ENCODE measurements around the gene BMX. TPM values are rescaled to one million over a fixed set of nuclear protein-coding genes. Genes with fewer than 3 reads are reported as not detected.

BMX gene
- total and polyA plus RNA-seq, 10 of the 15 experiments (the other 5 are each of a cell fraction or from before 2014, with no cell fraction given), result not detected

DNA sequence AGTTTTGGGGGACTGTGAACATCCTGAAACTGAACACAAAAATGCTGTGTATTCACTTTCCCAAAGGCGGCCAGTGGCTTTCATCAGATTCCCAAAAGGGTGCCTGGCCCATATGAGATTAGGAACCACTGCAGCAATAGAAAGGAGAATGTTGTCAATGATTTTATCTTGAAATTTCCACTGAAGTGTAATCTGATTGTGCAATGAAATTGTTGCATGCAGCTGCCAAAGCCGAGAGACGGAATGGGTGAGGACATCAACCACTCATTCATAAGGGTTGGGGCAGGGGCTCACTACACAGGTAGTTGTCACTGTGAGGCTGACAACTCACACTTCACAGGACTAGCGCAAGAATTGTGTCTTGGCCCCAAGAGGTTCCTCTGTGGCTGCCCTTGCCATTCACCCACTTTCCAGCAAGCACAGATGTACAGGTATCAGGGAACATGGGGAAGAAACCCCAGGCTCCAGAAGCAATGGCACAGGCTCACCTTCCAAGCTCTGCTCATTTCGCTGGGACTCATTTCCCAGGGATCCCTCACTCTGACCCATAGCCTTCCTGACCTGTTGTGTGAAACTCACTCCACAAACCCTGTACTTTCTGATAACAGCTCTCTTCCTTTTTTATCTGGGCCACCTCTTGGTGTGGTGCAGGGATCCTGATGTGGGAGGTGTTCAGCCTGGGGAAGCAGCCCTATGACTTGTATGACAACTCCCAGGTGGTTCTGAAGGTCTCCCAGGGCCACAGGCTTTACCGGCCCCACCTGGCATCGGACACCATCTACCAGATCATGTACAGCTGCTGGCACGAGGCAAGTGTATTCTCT, 48.8 kb downstream of the BMX start (continued):
- TF ChIP-seq, protein P1, sequence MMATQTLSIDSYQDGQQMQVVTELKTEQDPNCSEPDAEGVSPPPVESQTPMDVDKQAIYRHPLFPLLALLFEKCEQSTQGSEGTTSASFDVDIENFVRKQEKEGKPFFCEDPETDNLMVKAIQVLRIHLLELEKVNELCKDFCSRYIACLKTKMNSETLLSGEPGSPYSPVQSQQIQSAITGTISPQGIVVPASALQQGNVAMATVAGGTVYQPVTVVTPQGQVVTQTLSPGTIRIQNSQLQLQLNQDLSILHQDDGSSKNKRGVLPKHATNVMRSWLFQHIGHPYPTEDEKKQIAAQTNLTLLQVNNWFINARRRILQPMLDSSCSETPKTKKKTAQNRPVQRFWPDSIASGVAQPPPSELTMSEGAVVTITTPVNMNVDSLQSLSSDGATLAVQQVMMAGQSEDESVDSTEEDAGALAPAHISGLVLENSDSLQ (IDR thresholded peaks at IDR 0.05), result no peak
- no peak for TF ChIP-seq NFYB (IDR thresholded peaks at IDR 0.05; ENCODE audit: insufficient read depth, low read depth, low read length)
- TF ChIP-seq SRF (IDR thresholded peaks at IDR 0.05; ENCODE audit: low read depth in 2 of 2, low read length in 2 of 2), result no peak
- TF ChIP-seq, protein P2, sequence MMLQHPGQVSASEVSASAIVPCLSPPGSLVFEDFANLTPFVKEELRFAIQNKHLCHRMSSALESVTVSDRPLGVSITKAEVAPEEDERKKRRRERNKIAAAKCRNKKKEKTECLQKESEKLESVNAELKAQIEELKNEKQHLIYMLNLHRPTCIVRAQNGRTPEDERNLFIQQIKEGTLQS (IDR thresholded peaks at IDR 0.05; ENCODE audit: borderline replicate concordance, extremely low read depth, low read depth, low read length), result no peak

DNA sequence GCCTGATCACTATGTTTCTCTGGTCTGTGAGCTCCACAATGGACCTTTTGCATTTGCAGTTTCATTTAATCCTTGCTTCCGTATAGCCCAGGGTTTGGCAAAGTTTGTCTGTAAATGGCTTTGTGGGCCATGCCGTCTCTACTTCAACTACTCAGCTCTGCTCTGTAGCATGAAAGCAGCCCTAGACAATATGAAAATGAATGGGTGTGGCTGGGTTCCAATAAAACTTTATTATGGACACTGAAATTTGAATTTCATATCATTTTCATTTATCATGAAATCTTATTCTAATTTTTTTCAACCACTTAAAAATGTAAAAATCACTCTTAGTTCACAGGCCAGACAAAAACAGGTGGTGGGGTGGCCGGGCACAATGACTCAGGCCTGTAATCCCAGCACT, 58.6 kb downstream of the BMX start:
- BruUV-seq (replicated peaks), result no TSS peak
- DNase-seq (ENCODE audit: low read depth, low spot score) (no peak), FAIRE-seq (no peak), ATAC-seq (no peak)
- no peak overlapping the region for H2AFZ ChIP-seq (ENCODE audit: control insufficient read depth, low read depth, low read length)
- TF ChIP-seq NR2C1 (IDR thresholded peaks at IDR 0.05) (no peak), EZH2 (IDR thresholded peaks at IDR 0.05; ENCODE audit: borderline replicate concordance, control insufficient read depth, low read depth, low read length) (no peak), SREBF2 (IDR thresholded peaks at IDR 0.05; ENCODE audit: low read length) (no peak), ZNF274 (IDR thresholded peaks at IDR 0.05; ENCODE audit: insufficient read depth, insufficient read length) (no peak), CREB1 (IDR thresholded peaks at IDR 0.05; ENCODE audit: low read depth) (no peak)
- TF ChIP-seq, protein P3, sequence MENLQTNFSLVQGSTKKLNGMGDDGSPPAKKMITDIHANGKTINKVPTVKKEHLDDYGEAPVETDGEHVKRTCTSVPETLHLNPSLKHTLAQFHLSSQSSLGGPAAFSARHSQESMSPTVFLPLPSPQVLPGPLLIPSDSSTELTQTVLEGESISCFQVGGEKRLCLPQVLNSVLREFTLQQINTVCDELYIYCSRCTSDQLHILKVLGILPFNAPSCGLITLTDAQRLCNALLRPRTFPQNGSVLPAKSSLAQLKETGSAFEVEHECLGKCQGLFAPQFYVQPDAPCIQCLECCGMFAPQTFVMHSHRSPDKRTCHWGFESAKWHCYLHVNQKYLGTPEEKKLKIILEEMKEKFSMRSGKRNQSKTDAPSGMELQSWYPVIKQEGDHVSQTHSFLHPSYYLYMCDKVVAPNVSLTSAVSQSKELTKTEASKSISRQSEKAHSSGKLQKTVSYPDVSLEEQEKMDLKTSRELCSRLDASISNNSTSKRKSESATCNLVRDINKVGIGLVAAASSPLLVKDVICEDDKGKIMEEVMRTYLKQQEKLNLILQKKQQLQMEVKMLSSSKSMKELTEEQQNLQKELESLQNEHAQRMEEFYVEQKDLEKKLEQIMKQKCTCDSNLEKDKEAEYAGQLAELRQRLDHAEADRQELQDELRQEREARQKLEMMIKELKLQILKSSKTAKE (IDR thresholded peaks at IDR 0.05; ENCODE audit: low read depth, poor library complexity, severe bottlenecking), result no peak
- TF ChIP-seq, protein P1 (IDR thresholded peaks at IDR 0.05), result no peak
- H3K9me3 ChIP-seq (replicated peaks; ENCODE audit: control insufficient read depth, insufficient read depth, low read length), result no peaks in the 10 kb centered on the region
- H3K4me3 ChIP-seq, result no peak overlapping the region
- H3K27me3 ChIP-seq (replicated peaks in 1 of 2; ENCODE audit: control insufficient read depth in 2 of 2, insufficient read depth in 2 of 2, low read length in 1 of 2), result no peaks in the 10 kb centered on the region
- no peaks in the 10 kb centered on the region for H3K79me2 ChIP-seq (ENCODE audit: control insufficient read depth, insufficient read depth, low read length)
- ChIA-PET POLR2A (no interaction called here), SMC1A (ENCODE audit: uncharacterized antibody, unreplicated experiment) (no interaction called here), CTCF (interaction anchor here (1.7 kb wide), 1 partner anchor 9 kb away, joined by 4 read pairs; no protein-coding TSS in a partner anchor), RAD21 (ENCODE audit: unreplicated experiment) (no interaction called here)
- in situ Hi-C loops (cut with MboI) (no loop called here), intact Hi-C loops (cut with micrococcal nuclease; ENCODE audit: unreplicated experiment) (no loop called here)
- WGBS (ENCODE audit: insufficient coverage, insufficient replicate concordance, low lambda C conversion rate, missing lambda C conversion rate), result 41% methylated on average over 3 of the region's 3 CpGs
- H3K9ac ChIP-seq (ENCODE audit: control insufficient read depth, insufficient read depth, low read length), result no peak overlapping the region
- no peaks in the 10 kb centered on the region for H3K36me3 ChIP-seq (ENCODE audit: control insufficient read depth in 2 of 2, insufficient read depth in 2 of 2, low read length in 1 of 2)
- no peaks in the 10 kb centered on the region for H3K4me1 ChIP-seq (ENCODE audit: control insufficient read depth, insufficient read depth, low read length)
- no peak overlapping the region for H3K4me2 ChIP-seq (ENCODE audit: control insufficient read depth, insufficient read depth)
- H3K27ac ChIP-seq (ENCODE audit: control insufficient read depth, insufficient read depth), result no peak overlapping the region
- no peaks in the 10 kb centered on the region for H4K20me1 ChIP-seq (ENCODE audit: control insufficient read depth, insufficient read depth)
